A549 (cell line): ENCODE results near the gene ETNPPL. TPM values are rescaled to one million over a fixed set of nuclear protein-coding genes. Genes with fewer than 3 reads are reported as not detected.

Experiments used
- ATAC-seq, 2 experiments: fragments of 200-7000 bp in 1 of 2; fragments of >200 bp in 1 of 2; cut with Nextera tagmentation in 1 of 2; cut with Tn5 transposase in 1 of 2; 3 replicates each; pipeline versions ENCODE4 v1.8.0 to v1.9.1; 2018 to 2020; ENCODE audit warnings: mild to moderate bottlenecking in 1 of 2, moderate library complexity in 1 of 2
- CTCF ChIA-PET: fragments of 300-600 bp; sonication (Branson Sonifier 250); formaldehyde crosslinking; extraction: SDS; loops from one replicate; lab custom pipeline; 2021; ENCODE audit warnings: antibody characterized with exemption, inconsistent platforms; lab: Yijun Ruan, JAX
- POLR2A ChIA-PET: fragments of 350-600 bp; formaldehyde crosslinking; extraction: SDS; loops from one replicate; lab custom pipeline; 2021; ENCODE audit warnings: antibody characterized with exemption, inconsistent platforms; lab: Yijun Ruan, JAX
- DNase-seq, 2 experiments: peaks; one replicate each; pipeline versions ENCODE4 v3.0.0 to v3.0.0-alpha.2; 2011 to 2016; ENCODE audit warnings: low read depth in 1 of 2, low spot score in 1 of 2
- FAIRE-seq: peaks from 2 replicates; lab custom pipeline; 2011; peaks lifted over from hg19 to GRCh38; lab: Jason Lieb, UNC
- H3K27ac ChIP-seq, 2 experiments: fragments of >200 bp; sonication (Bioruptor Twin); formaldehyde crosslinking; 3 replicates each; pipeline ENCODE4 v1.5.1; 2016 to 2017
- H3K4me1 ChIP-seq: fragments of >200 bp; sonication (Bioruptor Twin); formaldehyde crosslinking; 3 replicates; pipeline ENCODE4 v1.6.1; 2016
- H3K4me2 ChIP-seq: fragments of >200 bp; sonication (Bioruptor Twin); formaldehyde crosslinking; 3 replicates; pipeline ENCODE4 v1.6.1; 2016
- H3K4me3 ChIP-seq: fragments of >200 bp; sonication (Bioruptor Twin); formaldehyde crosslinking; 3 replicates; pipeline ENCODE4 v1.5.1; 2016
- H3K9me3 ChIP-seq: fragments of >200 bp; sonication (Bioruptor Twin); formaldehyde crosslinking; 3 replicates; pipeline ENCODE4 v1.6.1; 2016
- BCL3 ChIP-seq: fragments of >200 bp; sonication (Bioruptor Twin); formaldehyde crosslinking; IDR thresholded peaks from 3 replicates; pipeline ENCODE4 v1.6.1; 2016
- CBX2 ChIP-seq: fragments of 200-600 bp; sonication (generic); IDR thresholded peaks from 2 replicates; pipeline ENCODE4 v1.6.1; 2016; ENCODE audit warnings: low read depth, mild to moderate bottlenecking, borderline replicate concordance
- CEBPB ChIP-seq, 2 experiments: fragments of >200 bp in 1 of 2; sonication (Bioruptor Twin) in 1 of 2; formaldehyde crosslinking in 1 of 2; IDR thresholded peaks; 2 replicates each; pipeline ENCODE4 v1.6.1; 2012 to 2016
- CHD2 ChIP-seq: fragments of 150-350 bp; IDR thresholded peaks from 2 replicates; pipeline ENCODE4 v1.6.1; 2014; ENCODE audit warnings: low read length; ENCODE audit not compliant: partially characterized antibody
- EHF ChIP-seq: fragments of 250-450 bp; sonication (Bioruptor Pico); IDR thresholded peaks from 2 replicates; pipeline ENCODE4 v1.5.0; 2020; ENCODE audit warnings: mild to moderate bottlenecking
- ELK1 ChIP-seq: fragments of 150-350 bp; IDR thresholded peaks from 2 replicates; pipeline ENCODE4 v1.6.1; 2014; ENCODE audit warnings: low read depth, mild to moderate bottlenecking, low read length
- FOSB ChIP-seq: fragments of 250-450 bp; sonication (Bioruptor Pico); IDR thresholded peaks from 2 replicates; pipeline ENCODE4 v1.5.0; 2020; ENCODE audit warnings: mild to moderate bottlenecking, moderate library complexity
- FOSL2 ChIP-seq, 2 experiments: fragments of 450-650 bp in 1 of 2; fragments of >200 bp in 1 of 2; sonication (Bioruptor Twin) in 1 of 2; formaldehyde crosslinking; IDR thresholded peaks; 2 replicates each; pipeline versions ENCODE4 v1.5.0 to v1.6.1; 2016 to 2020; ENCODE audit warnings: mild to moderate bottlenecking in 1 of 2, moderate library complexity in 1 of 2
- FOXS1 ChIP-seq: fragments of 250-450 bp; sonication (Bioruptor Pico); IDR thresholded peaks from 2 replicates; pipeline ENCODE4 v1.5.0; 2020; ENCODE audit warnings: mild to moderate bottlenecking, moderate library complexity
- GATA3 ChIP-seq: IDR thresholded peaks from 2 replicates; pipeline ENCODE4 v1.6.1; 2012; ENCODE audit warnings: borderline replicate concordance
- HEYL ChIP-seq: fragments of 250-450 bp; sonication (Bioruptor Pico); IDR thresholded peaks from 2 replicates; pipeline ENCODE4 v1.8.0; 2021; ENCODE audit warnings: mild to moderate bottlenecking, moderate library complexity
- HOXB5 ChIP-seq: fragments of 250-450 bp; sonication (Bioruptor Pico); IDR thresholded peaks from 2 replicates; pipeline ENCODE4 v1.5.0; 2020; ENCODE audit warnings: mild to moderate bottlenecking, moderate library complexity
- MAFK ChIP-seq: fragments of 450-650 bp; IDR thresholded peaks from 2 replicates; pipeline ENCODE4 v1.6.1; 2014; ENCODE audit not compliant: partially characterized antibody
- MAX ChIP-seq: IDR thresholded peaks from 2 replicates; pipeline ENCODE4 v1.6.1; 2012
- MAZ ChIP-seq: fragments of 150-350 bp; IDR thresholded peaks from 2 replicates; pipeline ENCODE4 v1.6.1; 2014; ENCODE audit warnings: antibody characterized with exemption, low read depth, low read length, borderline replicate concordance
- MYC ChIP-seq: IDR thresholded peaks from 2 replicates; pipeline ENCODE4 v1.6.1; 2012; ENCODE audit warnings: mild to moderate bottlenecking, inconsistent platforms, low read length, improper control_type of control experiment, borderline replicate concordance
- NFE2L2 ChIP-seq: fragments of 150-350 bp; conservative IDR thresholded peaks from 2 replicates; pipeline ENCODE4 v1.6.1; 2014; ENCODE audit warnings: low read length
- PBX3 ChIP-seq: IDR thresholded peaks from 2 replicates; pipeline ENCODE4 v1.6.1; 2012
- POLR2A ChIP-seq: IDR thresholded peaks from 2 replicates; pipeline ENCODE4 v1.6.1; 2012; ENCODE audit warnings: mild to moderate bottlenecking, low read length
- POLR2AphosphoS2 ChIP-seq: conservative IDR thresholded peaks from 2 replicates; pipeline ENCODE4 v1.6.1; 2012; ENCODE audit warnings: low read length, improper control_type of control experiment, inconsistent platforms
- RARB ChIP-seq: fragments of 250-450 bp; sonication (Bioruptor Pico); IDR thresholded peaks from 2 replicates; pipeline ENCODE4 v1.8.0; 2021; ENCODE audit warnings: mild to moderate bottlenecking, moderate library complexity
- REST ChIP-seq: fragments of 200-600 bp; sonication (generic); IDR thresholded peaks from 2 replicates; pipeline ENCODE4 v1.6.1; 2016; ENCODE audit warnings: antibody characterized with exemption, mild to moderate bottlenecking, moderate library complexity
- RNF2 ChIP-seq: fragments of 200-600 bp; sonication (generic); IDR thresholded peaks from 2 replicates; pipeline ENCODE4 v1.6.1; 2016; ENCODE audit warnings: low read depth, mild to moderate bottlenecking, antibody characterized with exemption, moderate library complexity, borderline replicate concordance
- SMC3 ChIP-seq: fragments of >200 bp; sonication (Bioruptor Twin); formaldehyde crosslinking; IDR thresholded peaks from 3 replicates; pipeline ENCODE4 v1.6.1; 2018; ENCODE audit warnings: inconsistent platforms
- TP53 ChIP-seq: fragments of 250-450 bp; sonication (Bioruptor Pico); IDR thresholded peaks from 2 replicates; pipeline ENCODE4 v1.5.0; 2021; ENCODE audit warnings: mild to moderate bottlenecking, moderate library complexity
- WGBS: methylation state at CpG from one replicate; pipeline ENCODE4 v1.1.6; 2017; ENCODE audit errors: missing lambda C conversion rate; 5-methylcytosine and 5-hydroxymethylcytosine counted together
- polyA plus RNA-seq, 4 experiments: library from polyadenylated mRNA; depleted of rRNA in 3 of 4; stranded (reverse); fragments of >200 nt; fragmentation: RNase III in 1 of 4; extraction: RNeasy Plus Mini Kit Qiagen cat#74134 plus additional on column Dnase treatment in 1 of 4; gene quantifications; 2 replicates in 3 of 4; 3 replicates in 1 of 4; pipeline ENCODE4 v1.2.3, GENCODE V29; 2011 to 2017

Gene ETNPPL
- polyA plus RNA-seq, 2 of the 4 experiments (the other 2 are of a cell fraction): not detected

- TF ChIP-seq BCL3: no peak
- TF ChIP-seq TP53 (CRISPR knock-in tag): no peak
- no peak for TF ChIP-seq NFE2L2
Observed at GRCh38 chr4:108695062-108695461, 67.8 kb downstream of the ETNPPL start (continued).

GRCh38 chr4:108694423-108694822, 68.4 kb downstream of the ETNPPL start:
- Histone ChIP-seq H3K4me1 (no peaks in the 10 kb centered on the region), H3K4me2 (no peak overlapping the region), H3K9me3 (no peaks in the 10 kb centered on the region), H3K27ac (no peak overlapping the region), H3K4me3 (no peak overlapping the region)
- 47% methylated on average over 3 of the region's 3 CpGs for WGBS
- no peak for FAIRE-seq
- no peak for ATAC-seq
- TF ChIP-seq REST: no peak
- no peak for TF ChIP-seq MYC
- no peak for TF ChIP-seq SMC3
- TF ChIP-seq RNF2: no peak
- no peak for TF ChIP-seq PBX3
- TF ChIP-seq HEYL (CRISPR knock-in tag): no peak
- TF ChIP-seq MAZ: no peak
- TF ChIP-seq CEBPB (IDR thresholded peaks at IDR 0.05): no peak
- TF ChIP-seq FOXS1 (CRISPR knock-in tag): no peak
- ChIA-PET POLR2A (no interaction called here), CTCF (no interaction called here)
- DNase-seq: no peak

GRCh38 chr4:108693819-108694218, 69.0 kb downstream of the ETNPPL start:
- WGBS: 43% methylated on average over 3 of the region's 3 CpGs
- CTCF ChIA-PET: no interaction called here
- FAIRE-seq: no peak
- TF ChIP-seq POLR2A (no peak), CHD2 (no peak), RARB (no peak), NFE2L2 (no peak), CBX2 (no peak), MAX (no peak), ELK1 (no peak), EHF (CRISPR knock-in tag) (no peak), CEBPB (IDR thresholded peaks at IDR 0.05) (no peak), POLR2AphosphoS2 (no peak), MAFK (no peak), MYC (no peak), HOXB5 (CRISPR knock-in tag) (no peak), RNF2 (no peak), FOSL2 (IDR thresholded peaks at IDR 0.05) (no peak), FOSL2 (CRISPR knock-in tag; IDR thresholded peaks at IDR 0.05) (no peak), FOSB (CRISPR knock-in tag) (no peak), REST (no peak), GATA3 (no peak)

More at GRCh38 chr4:108693819-108694218, 69.0 kb downstream of the ETNPPL start:
- Histone ChIP-seq H3K4me2 (no peak overlapping the region), H3K4me1 (no peaks in the 10 kb centered on the region), H3K27ac (no peak overlapping the region), H3K9me3 (no peaks in the 10 kb centered on the region), H3K4me3 (no peak overlapping the region)
- no peak for ATAC-seq
- no peak for DNase-seq
- POLR2A ChIA-PET: no interaction called here
